HL-60 (cell line): Measurements from ENCODE around the gene GARRE1.

Experiments used
- CTCF ChIP-seq: IDR thresholded peaks from one replicate; pipeline ENCODE4 v1.5.1; 2011; ENCODE audit warnings: low read length, control low read depth, inconsistent platforms; ENCODE audit not compliant: insufficient read depth
- POLR2AphosphoS5 ChIP-seq: IDR thresholded peaks from 2 replicates; pipeline ENCODE4 v1.6.1; 2012; ENCODE audit warnings: low read depth
- SPI1 ChIP-seq: IDR thresholded peaks from 2 replicates; pipeline ENCODE4 v1.6.1; 2012; ENCODE audit warnings: low read depth, mild to moderate bottlenecking, borderline replicate concordance

- TF ChIP-seq CTCF (no peak), POLR2AphosphoS5 (no peak), SPI1 (no peak)
Measured at GRCh38 chr19:34215666-34216038, 38.7 kb upstream of the GARRE1 start.
